Stomach (tissue), 9 donors: ENCODE data around the gene MBOAT2. TPM values are rescaled to one million over a fixed set of nuclear protein-coding genes. Genes with fewer than 3 reads are reported as not detected.

Experiments used
- DNase-seq, 2 donors: peaks; one replicate each; pipeline versions ENCODE4 v3.0.0 to v3.0.0-alpha.2; 2013 to 2019
- H3K27ac ChIP-seq, 5 donors: fragments of 200-600 bp in 4 of 5; sonication (generic) in 4 of 5; one replicate each; pipeline ENCODE4 v1.5.1; 2013 to 2019; ENCODE audit warnings: mild to moderate bottlenecking in 1 of 5, moderate library complexity in 1 of 5
- H3K27me3 ChIP-seq, 3 donors: fragments of 200-600 bp; sonication (generic); one replicate each; pipeline ENCODE4 v1.5.1; 2017 to 2019; ENCODE audit warnings: mixed run types in 1 of 3
- H3K36me3 ChIP-seq, 4 donors: fragments of 200-600 bp; sonication (generic); 1 replicate in 3 of 4; 2 replicates in 1 of 4; pipeline ENCODE4 v1.5.1; 2016 to 2019
- H3K4me1 ChIP-seq, 4 donors: fragments of 200-600 bp; sonication (generic); one replicate each; pipeline ENCODE4 v1.5.1; 2016 to 2019
- H3K4me3 ChIP-seq, 4 donors: fragments of 200-600 bp; sonication (generic) in 3 of 4; one replicate each; pipeline ENCODE4 v1.5.1; 2016 to 2019; ENCODE audit warnings: mild to moderate bottlenecking in 1 of 4
- H3K9me3 ChIP-seq, 4 donors: fragments of 200-600 bp; sonication (generic); one replicate each; pipeline ENCODE4 v1.5.1; 2016 to 2019
- CTCF ChIP-seq, 7 experiments: fragments of 450-650 bp in 4 of 7; fragments of 200-600 bp in 3 of 7; sonication (generic) in 3 of 7; IDR thresholded peaks; one replicate each; pipeline ENCODE4 v1.5.1; 2016 to 2019; ENCODE audit warnings: antibody characterized with exemption in 7 of 7, control low read depth in 2 of 7, mild to moderate bottlenecking in 1 of 7
- EP300 ChIP-seq: sonication (generic); formaldehyde crosslinking; IDR thresholded peaks from one replicate; pipeline ENCODE4 v1.6.1; 2017; ENCODE audit warnings: antibody characterized with exemption
- POLR2A ChIP-seq, 4 donors: fragments of 450-650 bp; IDR thresholded peaks; one replicate each; pipeline ENCODE4 v1.6.1; 2016; ENCODE audit warnings: antibody characterized with exemption in 4 of 4, control low read depth in 2 of 4, mild to moderate bottlenecking in 1 of 4, moderate library complexity in 1 of 4
- POLR2AphosphoS5 ChIP-seq, 3 donors: sonication (generic); formaldehyde crosslinking; IDR thresholded peaks; one replicate each; pipeline ENCODE4 v1.6.1; 2016; ENCODE audit warnings: antibody characterized with exemption in 3 of 3
- WGBS, 5 donors: extraction: QIAGEN DNeasy Blood & Tissue Kit in 3 of 5; methylation state at CpG; one replicate each; pipeline versions ENCODE4 v1.1.5 to v1.1.7; 2013 to 2018; 5-methylcytosine and 5-hydroxymethylcytosine counted together
- intact Hi-C: fragments of 100-400 bp; cut with DNase I; formaldehyde crosslinking; loops from one replicate; pipeline ENCODE4 v1.15.1; 2023; ENCODE audit warnings: low total_unique reads
- polyA plus RNA-seq, 3 donors: library from polyadenylated mRNA; stranded (reverse); fragments of 200-250 nt; gene quantifications; one replicate each; pipeline ENCODE4 v1.2.3, GENCODE V29; 2013
- total RNA-seq, 5 donors: library from RNA; depleted of rRNA; stranded (reverse); fragments of >200 nt; gene quantifications; one replicate each; pipeline versions ENCODE4 v1.1.0 to v1.2.3, GENCODE V29; 2014 to 2016
- donor health status: healthy with polysubstance abuse.
- donor health status: Bipolar disorder and iron deficiency.
- donor health status: healthy.

MBOAT2 gene
- total and polyA plus RNA-seq, 8 donors, result 2.2 to 65.5 (median 12.9) TPM

- WGBS, 5 donors, result 85 to 93% (median 90%) methylated on average over 5 of the region's 5 CpGs
- intact Hi-C loops, result no loop called here
Measured at GRCh38 chr2:8997108-8997507, 6.4 kb downstream of the MBOAT2 start.

GRCh38 chr2:8996006-8996405 lies 7.5 kb downstream of the MBOAT2 start:
- Histone ChIP-seq H3K27me3 (no peaks in the 10 kb centered on the region), H3K36me3 (no peaks in the 10 kb centered on the region), H3K9me3 (no peaks in the 10 kb centered on the region), H3K27ac (no peak overlapping the region), H3K4me3 (no peak overlapping the region), H3K4me1 (peaks cover 0 to 4% (median 0%) of the 10 kb centered on the region in 4 donors)
- intact Hi-C loops, result no loop called here
- DNase-seq, result no peak
- WGBS, 5 donors, result 77 to 91% (median 88%) methylated on average over 4 of the region's 4 CpGs
- TF ChIP-seq POLR2AphosphoS5 (IDR thresholded peaks at IDR 0.05), result no peak
- no peak for TF ChIP-seq CTCF (IDR thresholded peaks at IDR 0.05)
- TF ChIP-seq POLR2A (IDR thresholded peaks at IDR 0.05), result no peak
- no peak for TF ChIP-seq EP300

More at GRCh38 chr2:8997108-8997507, 6.4 kb downstream of the MBOAT2 start:
- TF ChIP-seq CTCF (IDR thresholded peaks at IDR 0.05) (no peak), EP300 (no peak), POLR2A (IDR thresholded peaks at IDR 0.05) (no peak), POLR2AphosphoS5 (IDR thresholded peaks at IDR 0.05) (no peak)
- DNase-seq, result no peak
- Histone ChIP-seq H3K27ac (no peak overlapping the region), H3K4me3 (no peak overlapping the region), H3K9me3 (no peaks in the 10 kb centered on the region), H3K36me3 (no peaks in the 10 kb centered on the region), H3K27me3 (no peaks in the 10 kb centered on the region), H3K4me1 (peaks cover 0 to 15% (median 3%) of the 10 kb centered on the region in 4 donors)

- H3K36me3 ChIP-seq, result no peaks in the 10 kb centered on the region
- no peak overlapping the region for H3K4me3 ChIP-seq
- WGBS, 5 donors, result 82 to 92% (median 85%) methylated on average over 6 of the region's 6 CpGs
- H3K4me1 ChIP-seq, result peaks cover 0 to 5% (median 0%) of the 10 kb centered on the region in 4 donors
- TF ChIP-seq POLR2AphosphoS5 (IDR thresholded peaks at IDR 0.05) (no peak), POLR2A (IDR thresholded peaks at IDR 0.05) (no peak), EP300 (no peak), CTCF (IDR thresholded peaks at IDR 0.05) (no peak)
- no peak overlapping the region for H3K27ac ChIP-seq
- H3K9me3 ChIP-seq, result no peaks in the 10 kb centered on the region
- intact Hi-C loops, result no loop called here
- no peak for DNase-seq
- no peaks in the 10 kb centered on the region for H3K27me3 ChIP-seq
Measured at GRCh38 chr2:8994386-8994785, 9.1 kb downstream of the MBOAT2 start.

GRCh38 chr2:8993902-8994278 lies 9.6 kb downstream of the MBOAT2 start:
- 69 to 86% (median 79%) methylated on average over 7 of the region's 7 CpGs for WGBS, 5 donors
- no peaks in the 10 kb centered on the region for H3K27me3 ChIP-seq
- intact Hi-C loops, result no loop called here
- no peak for DNase-seq
- peaks cover 0 to 9% (median 0%) of the 10 kb centered on the region in 4 donors for H3K4me1 ChIP-seq
- TF ChIP-seq CTCF (IDR thresholded peaks at IDR 0.05) (no peak), EP300 (no peak), POLR2AphosphoS5 (IDR thresholded peaks at IDR 0.05) (no peak), POLR2A (IDR thresholded peaks at IDR 0.05) (no peak)
- no peak overlapping the region for H3K4me3 ChIP-seq
- no peaks in the 10 kb centered on the region for H3K9me3 ChIP-seq
- no peaks in the 10 kb centered on the region for H3K36me3 ChIP-seq
- H3K27ac ChIP-seq, result no peak overlapping the region
